ENCODE data around the gene MPP4. TPM values are rescaled to one million over a fixed set of nuclear protein-coding genes. Genes with fewer than 3 reads are reported as not detected.
"Not testable (repeated sequence)": the region's sequence is repeated elsewhere in the genome, so short reads cannot be mapped to it uniquely, and the experiment has no call there.

Gene MPP4
- total RNA-seq, 1 experiment from 2014 or later, result 31.2 TPM

DNA sequence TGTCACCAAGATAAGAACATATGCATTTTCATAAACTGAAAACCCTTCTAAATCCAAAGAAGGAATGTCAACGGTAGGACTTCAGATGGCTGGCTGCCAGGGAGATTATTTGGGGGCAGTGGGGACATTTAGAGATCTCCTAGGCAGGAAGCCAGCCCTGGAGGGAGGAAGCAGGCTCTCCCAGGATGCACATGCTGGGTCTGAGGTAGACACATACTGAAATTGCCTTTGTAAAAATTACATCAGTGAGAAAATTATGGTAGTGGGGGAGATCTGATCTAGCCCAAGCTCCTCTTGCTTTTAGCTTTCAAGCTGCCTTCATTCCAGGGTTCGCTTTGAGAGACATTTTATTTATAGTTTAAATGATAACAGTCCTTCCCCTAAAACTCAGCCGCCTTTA is 24.1 kb downstream of the MPP4 start:
- DNase-seq (ENCODE audit: low read depth), result no peak

DNA sequence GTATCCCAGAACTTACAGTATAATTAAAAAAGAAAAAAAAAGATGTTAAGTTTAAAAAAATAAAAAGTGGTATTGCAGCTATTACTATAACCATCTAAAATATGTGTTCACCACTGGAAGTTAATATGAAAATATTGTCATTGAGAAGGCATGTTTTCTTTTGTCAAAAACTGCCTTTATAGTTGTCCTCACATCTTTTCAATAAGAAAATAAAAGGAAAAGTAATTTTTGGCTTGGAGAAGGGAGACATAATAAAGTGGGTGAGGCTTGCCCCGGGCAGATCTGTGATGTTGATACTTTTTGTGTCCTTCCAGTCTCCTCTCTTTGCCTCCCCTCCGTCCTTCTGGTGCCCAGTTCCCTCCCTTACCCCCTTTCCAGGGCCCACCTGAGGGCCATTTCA is 24.9 kb downstream of the MPP4 start:
- no peak for DNase-seq (ENCODE audit: low read depth)

DNA sequence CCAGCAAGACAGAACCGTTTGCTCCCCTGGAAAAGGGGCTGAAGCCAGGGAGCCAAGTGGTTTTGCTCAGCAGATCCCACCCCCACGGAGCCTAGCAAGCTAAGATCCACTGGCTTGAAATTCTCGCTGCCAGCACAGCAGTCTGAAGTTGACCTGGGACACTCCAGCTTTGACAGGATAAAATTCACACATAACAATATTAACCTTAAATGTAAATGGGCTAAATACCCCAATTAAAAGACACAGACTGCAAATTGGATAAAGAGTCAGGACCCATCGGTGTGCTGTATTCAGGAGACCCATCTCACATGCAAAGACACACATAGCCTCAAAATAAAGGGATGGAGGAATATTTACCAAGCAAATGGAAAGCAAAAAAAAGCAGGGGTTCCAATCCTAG is 27.2 kb downstream of the MPP4 start:
- DNase-seq (ENCODE audit: low read depth), result not testable (repeated sequence)

DNA sequence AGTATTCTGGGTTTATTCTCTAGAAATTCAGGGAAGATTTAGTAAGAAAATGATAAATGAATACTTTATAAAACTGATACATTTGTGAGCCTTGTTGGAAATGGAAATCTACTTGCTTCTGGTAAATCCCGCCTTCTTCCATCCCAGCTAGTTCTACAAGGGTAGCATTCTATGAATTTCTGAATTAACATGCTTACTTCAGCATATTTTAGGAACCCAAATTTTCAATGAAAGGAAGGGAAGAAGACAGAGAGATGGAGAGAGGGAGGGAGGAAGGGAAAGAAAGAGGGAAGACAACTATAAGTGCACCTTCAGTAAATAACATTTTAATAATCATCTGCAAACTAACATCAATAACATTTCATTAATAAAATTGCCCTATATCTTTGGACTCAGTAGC is 28.6 kb downstream of the MPP4 start:
- DNase-seq (ENCODE audit: low read depth), result no peak

DNA sequence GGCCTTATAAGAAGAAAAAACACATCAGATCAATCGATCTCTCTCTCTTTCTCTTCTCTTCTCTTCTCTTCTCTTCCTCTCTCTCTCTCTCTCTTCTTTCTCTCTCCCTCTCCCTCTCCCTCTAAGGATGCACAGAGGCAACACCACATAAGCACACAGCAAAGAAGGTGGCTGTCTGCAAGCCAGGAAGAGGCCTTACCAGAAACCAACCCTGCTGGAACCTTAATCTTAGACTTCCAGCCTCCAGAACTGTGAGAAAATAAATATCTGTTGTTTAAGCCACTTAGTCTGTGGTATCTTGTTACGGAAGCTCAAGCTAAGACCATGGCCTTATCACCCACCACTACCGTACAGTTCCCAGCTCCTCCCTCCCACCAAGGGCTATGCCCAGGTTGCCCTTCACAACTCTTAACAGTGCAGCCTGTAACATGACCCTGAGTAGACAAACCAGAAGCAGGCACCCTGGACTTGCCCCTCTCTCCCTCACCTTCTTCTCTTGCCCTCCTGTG is 30.0 kb downstream of the MPP4 start:
- DNase-seq (ENCODE audit: low read depth), result no peak

DNA sequence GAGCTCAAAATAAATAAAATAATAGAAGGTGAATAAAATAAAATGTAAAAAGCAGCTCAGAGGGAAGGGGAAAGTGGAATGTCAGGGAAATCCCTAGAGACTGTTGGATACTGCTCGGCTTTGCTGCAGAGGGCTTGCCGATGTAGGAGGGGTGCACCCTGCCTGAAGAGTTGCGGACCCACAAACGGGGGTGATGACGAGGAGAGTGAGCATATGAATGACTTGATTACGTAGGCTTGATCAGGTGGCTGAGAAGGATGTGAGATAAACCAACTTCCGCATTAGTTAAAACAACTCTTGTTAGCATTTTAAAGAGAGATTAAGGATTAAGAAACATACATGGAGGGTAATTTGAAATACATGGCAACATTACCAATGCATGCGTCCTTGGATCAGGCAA is 34.1 kb downstream of the MPP4 start:
- no peak for DNase-seq (ENCODE audit: low read depth)

DNA sequence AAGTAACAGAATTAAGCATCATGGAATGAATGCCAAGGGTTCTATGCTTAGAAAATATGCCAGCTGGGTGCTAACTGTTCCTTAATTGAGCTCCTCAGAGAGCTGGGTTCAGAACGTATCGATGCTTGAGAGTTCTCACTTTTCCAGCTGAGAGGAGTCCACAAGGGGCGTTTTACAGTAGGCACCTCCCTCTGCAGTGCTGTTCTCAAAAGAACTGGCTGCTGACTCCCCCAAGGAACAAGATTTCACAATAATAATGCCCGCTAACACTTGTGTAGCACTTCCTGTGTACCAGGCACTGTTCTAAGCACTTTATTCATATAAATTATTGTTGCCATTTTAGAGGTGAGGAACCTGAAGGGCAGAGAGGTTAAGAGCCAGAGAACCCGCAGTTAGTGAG is 37.1 kb downstream of the MPP4 start:
- DNase-seq (ENCODE audit: low read depth), result no peak

DNA sequence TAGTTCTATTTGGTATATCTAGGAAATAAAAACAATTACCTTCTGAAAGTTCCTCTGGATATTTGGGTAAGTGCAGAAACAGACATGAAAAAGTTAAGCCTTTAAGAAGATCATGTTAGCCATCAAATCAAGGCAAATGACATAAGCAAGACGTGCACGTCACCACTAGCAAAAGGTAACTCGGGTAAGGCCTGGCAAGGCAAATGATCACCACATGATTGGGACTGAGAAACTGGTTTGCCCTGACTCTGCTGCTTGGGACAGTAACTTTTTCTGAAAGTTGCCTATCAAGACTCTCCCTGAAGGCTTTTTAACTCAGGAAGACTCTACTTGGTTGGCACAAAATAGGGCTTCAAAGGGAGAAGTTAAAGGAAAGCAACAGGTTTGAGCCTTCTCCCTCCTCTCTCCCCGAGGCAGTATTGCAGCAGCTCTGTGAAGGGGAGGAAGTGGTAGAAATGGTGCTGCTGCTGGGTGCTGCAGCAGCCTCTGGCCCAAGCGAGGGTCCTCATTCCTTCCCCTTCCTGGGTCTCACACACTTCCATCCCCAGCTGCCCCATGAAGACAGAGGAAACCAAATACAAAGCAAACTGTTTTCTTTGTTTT is 38.0 kb downstream of the MPP4 start:
- no peak for DNase-seq (ENCODE audit: low read depth)

DNA sequence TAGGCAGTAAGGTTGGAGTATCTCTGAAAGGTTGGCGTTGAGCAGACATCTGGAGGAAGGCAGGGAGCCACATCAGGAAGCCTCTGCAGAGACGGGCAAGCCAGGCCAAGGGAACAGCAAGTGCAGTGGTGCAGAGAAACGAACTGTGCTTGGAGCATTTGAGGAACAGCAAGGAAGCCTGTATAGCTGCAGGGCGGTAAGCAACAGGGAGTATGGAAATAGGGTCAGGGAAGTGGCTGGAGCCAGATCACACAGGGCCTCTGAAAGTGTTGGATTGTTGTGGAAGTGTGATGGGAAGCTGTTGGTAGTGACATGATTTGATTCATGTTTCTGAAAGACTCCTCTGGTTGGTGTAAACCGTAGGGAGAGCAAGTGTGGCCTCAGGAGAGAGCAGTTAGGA is 41.7 kb downstream of the MPP4 start:
- no peak for DNase-seq (ENCODE audit: low read depth)

DNA sequence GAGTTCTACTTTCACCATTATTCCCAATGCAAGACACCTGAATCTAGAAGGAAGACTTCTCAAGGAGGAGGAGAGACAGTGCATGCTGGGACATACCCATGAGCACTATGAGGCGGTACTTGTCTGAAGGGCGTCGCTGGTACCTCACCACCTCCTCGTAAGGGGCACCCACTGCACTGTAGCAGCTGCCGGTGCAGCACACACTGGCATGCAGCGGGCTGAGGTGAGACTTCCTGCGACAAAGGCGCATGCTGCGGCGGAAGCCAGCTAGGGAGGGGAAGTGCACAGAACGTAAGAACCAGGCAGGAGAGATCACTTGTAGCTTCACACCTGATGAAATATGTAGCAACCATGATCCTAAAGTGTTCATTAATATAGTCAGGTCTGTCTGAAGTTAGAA is 42.3 kb downstream of the MPP4 start:
- no peak for DNase-seq (ENCODE audit: low read depth)

DNA sequence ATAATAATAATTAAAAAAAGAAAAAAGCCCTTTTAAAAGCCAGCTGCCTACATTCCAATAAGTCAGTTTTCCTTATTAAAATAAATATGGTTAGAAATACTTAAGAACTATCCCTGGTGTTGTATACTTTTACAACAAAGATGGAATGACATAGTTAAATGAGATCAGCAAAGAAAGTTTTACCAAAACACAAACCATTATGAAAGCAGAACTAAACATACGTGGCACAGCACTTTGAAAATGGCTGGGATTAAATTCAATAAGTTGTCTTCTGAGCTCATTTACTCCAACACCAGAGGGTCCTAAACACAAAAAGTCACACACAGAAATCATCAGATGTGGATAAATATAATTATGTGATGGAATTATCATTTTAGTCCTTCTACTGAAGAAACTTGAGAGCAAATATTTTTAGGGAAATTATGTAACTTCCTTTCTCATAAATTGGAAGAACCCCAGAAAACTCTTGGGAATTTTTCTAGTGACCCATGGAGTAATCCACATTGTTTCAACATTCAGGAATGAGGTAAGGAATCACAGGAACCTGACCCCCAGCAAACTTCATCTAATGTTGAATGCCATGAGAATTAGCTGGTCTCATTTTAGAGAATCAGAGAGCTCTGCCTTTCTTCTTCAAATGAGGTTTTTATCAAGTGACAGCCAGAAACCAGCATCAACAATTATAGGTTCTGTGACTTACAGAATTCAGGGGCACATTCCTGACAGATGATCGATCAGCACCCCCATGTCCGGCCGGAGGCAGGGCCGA is 43.6 kb downstream of the MPP4 start:
- peak; percentile 39 for DNase-seq (ENCODE audit: low read depth)

DNA sequence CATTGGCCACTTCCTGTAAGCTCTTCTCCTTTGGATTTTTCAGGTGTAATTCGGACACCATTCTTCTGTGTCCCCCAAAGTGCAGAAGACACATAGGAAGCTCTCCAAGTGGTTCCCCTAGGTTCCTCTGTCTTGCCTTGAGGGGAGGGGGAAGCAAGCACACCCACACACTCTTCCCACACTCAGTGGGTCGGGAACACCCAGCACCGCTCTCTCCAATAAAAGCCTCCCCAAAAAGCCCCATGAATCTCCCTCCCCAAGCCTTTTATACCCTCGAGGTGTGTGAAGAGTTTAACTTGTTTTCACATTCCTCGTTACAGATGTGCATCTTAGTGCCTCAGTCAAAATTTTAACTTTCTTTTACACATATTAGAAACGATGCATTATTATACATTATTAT is 45.2 kb downstream of the MPP4 start:
- no peak for DNase-seq (ENCODE audit: low read depth)

DNA sequence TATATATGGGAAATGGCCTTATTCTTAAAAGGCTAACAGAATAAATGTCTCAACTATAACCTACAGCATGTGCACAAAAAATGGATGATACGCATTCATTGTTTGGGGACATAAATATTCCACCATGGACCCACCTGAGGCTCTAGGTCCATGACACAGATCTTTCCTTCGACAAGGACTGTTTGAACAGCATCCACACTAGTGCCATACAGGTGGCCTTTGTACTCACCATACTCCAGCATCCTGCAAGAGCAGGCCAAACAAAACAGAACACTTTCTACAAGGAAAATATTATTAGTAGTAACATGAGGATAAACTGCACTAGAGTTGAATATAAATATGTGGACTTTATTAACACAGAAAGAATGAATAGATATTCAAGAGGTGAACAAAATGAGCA is 49.0 kb downstream of the MPP4 start:
- DNase-seq (ENCODE audit: low read depth), result no peak

DNA sequence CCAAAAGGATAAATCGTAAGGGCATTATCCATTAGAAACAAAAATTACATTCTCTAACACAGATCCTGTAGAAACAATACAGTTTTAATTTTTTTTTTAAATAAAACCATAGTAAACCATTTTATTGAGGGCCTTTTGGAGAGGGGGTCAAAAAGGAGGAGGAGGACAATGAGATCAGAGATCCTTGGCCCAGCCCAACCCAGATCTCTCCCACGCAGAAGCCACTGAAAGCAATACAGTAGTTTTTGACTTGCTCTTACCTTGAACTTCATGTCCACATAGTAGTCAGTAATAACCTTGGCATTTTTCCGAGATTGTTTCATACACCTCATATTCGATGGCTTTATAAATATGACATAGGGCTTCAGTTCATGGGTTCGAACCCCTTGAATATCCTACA is 51.0 kb downstream of the MPP4 start:
- no peak for DNase-seq (ENCODE audit: low read depth)

DNA sequence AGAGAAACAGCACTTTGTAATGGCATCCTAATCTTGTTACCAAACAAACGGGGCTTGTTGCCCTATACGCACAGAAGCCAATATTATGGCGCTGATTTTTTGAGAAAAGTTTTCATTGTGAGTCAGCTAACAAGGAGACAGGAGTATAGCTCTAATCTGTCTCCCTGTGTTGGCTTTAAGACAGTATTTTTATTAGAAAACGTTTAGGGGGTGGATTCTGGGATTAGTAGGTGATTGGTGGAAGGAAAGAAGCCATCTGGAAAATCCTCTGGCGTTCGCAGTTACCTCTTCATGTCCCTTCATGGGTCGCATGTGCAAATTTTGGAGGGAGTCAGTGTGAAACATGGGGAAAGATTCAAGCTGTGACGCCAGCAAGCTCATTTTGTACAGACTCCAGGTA is 54.4 kb downstream of the MPP4 start:
- DNase-seq (ENCODE audit: low read depth), result no peak

DNA sequence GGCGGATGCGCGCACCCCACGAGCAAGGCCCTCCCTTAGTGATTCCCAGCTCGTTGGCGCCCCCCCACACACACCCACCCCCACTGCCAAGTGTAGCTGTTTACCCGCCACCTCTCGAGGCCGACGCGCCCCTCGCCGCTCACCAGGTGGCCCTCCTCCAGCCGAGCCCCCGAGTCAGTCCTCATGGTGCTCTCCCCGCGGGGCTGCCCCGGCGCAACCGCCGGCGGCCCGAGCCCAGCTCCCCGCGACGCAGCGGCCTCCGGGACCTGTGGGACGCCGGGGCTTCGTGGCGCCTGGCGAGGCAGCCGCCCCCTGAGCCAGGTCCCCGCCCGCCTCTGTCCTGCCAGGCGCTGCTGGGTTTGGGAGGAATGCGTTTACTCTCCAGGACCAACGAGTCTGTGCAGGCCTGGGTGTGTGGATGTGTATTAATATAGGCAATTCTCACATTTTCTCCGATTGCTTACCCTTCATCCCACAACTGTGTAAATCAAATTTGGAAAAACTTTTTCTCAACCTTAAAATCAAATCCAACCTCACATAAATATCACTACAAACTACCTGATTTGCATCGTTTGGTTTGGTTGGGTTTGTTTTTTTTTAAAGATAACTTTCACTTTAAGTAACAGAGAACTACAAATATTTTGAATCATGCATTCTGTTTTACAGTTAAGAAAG is 55.1 kb downstream of the MPP4 start, which contains the start of gene TMEM237:
Gene TMEM237, minus strand, starts transcription at position 288 of the 675 bp plus-strand sequence. Its CDS starts 103 bp downstream, at position 185.
- no peak for DNase-seq (ENCODE audit: low read depth)

DNA sequence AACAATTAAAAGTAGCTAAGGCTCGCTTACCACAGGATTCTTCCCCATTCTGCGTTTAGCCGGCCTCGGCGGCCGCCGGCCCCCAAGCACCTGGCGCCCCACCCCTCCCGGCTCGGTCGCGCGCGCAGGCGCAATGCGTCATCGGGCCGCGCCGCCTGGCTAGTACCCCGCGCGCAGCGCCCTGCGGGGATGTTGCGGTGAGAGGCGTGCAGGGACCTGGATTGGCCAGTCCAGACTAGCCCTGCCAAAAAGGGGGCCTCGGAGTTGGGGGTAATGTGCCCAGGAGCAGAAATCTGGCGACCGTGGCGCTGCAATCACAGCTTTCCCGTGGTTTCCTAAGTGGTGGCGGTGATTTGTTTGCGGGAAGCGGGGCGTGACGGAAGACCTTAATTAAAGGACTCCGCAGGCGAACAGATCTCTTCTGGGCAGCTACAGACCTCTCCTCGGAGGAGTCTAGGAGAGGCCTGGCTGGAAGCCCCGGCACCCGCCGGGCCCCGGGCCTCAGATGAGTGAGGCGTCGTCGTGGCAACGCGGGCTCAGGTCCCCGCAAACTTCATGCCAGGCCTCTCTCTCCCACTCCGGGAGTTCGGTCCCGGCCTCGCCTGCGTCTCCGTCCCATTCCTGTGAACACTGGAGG is 55.7 kb downstream of the MPP4 start:
- DNase-seq (ENCODE audit: low read depth), result peak; percentile 67

DNA sequence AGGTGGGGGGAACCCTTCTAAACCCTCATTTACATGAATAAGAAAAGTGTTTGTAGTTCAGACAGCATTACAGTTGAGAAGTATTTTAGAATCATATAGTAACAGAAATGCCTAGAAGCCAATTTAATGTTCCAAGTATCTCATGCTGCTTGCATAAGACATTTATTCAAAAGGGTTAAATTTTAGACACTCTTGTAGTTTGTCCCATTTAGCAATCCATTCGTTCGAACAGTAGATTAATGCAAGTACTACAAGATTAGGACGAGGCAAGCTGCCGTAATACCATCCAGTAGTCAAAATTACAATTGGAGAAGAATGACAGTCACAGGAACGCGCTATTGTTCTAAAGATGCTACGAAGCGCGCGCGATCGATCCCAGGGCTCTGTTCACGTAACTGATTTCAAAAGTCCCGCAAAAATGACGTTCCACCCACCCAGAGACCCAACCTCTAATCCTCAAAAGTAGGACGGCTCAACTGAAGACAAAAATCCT is 56.3 kb downstream of the MPP4 start:
- DNase-seq (ENCODE audit: low read depth), result no peak

DNA sequence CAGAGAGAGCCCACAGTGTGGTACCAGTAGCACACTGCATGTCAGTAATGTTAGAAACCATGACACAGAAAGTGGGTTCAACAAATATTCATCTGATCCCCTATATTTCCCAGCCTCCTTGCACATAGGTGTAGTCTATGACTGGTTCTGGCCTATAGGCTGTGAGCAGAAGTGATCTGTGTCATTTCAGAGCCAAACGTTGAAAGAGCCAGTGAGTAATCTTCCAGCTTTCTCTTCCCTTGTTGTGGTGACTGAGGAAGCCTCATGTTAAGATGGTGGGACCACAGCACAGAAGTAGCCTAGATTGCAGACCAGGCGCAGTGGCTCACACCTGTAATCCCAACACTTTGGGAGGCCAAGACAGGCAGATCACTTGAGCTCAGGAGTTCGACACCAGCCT is 59.2 kb downstream of the MPP4 start:
- no peak for DNase-seq (ENCODE audit: low read depth)

DNA sequence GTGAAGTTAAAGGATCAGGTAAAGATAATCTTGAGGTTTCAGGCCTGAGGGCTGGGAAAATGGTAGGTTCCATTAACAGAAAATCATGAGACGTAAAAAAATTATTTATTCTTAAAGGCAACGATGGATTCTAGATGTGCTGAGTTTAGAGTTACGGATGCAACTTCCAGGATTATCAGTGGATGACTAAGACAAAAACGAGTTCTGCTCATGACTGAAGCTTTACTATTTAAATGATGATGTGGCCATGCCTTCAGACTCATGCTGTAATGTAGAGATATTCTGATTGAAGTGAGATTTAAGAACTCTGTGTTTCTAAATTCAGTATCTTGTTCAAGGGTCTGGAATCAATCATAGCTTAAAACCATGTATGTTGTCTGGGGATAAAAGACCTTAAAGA is 60.1 kb downstream of the MPP4 start:
- DNase-seq (ENCODE audit: low read depth), result no peak

DNA sequence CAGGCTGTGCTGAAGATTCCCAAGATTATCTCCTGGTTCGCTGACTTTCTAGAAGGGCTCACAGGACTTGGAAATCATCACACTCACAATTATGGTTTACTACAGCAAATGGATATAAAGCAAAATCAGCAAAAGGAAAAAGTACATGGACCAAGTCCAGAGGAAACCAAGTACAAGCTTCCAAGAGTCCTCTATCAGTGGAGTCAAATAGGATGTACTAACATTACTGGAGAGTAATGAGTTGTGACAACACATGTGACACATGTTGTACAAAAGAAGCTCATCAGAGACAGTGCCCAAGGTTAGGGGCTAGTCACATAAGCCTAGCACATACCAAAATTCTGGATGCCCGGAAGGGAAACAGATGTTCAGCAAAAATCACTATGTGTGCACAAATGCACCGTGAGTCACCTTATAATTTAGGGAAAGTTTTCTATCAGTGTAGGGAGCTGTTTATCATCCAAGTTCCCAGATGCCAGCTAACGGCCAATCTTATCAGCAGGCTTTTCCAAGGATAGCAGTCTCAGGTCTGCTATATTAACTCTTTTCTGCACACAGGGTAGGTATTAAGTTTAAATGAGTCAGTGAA is 64.7 kb downstream of the MPP4 start:
- DNase-seq (ENCODE audit: low read depth), result no peak
